Stimulated activated CD4-positive, alpha-beta T cell treated with anti-CD3 and anti-CD28 coated beads, Interleukin-1b, Interleukin-23, amount 100 ng/mL, for 48 hours (primary cell): Measurements from ENCODE around the gene CXCL14.

Experiments used
- DNase-seq: peaks from one replicate; pipeline ENCODE4 v3.0.0-alpha.2; 2020

Gene CXCL14

GRCh38 chr5:135596157-135596763 is 17.5 kb upstream of the CXCL14 start:
- DNase-seq: no peak

- DNase-seq: no peak
These were observed 15.7 kb upstream of the CXCL14 start for GRCh38 chr5:135594416-135594960.

- no peak for DNase-seq
These were observed 15.1 kb upstream of the CXCL14 start for GRCh38 chr5:135593886-135594285.

DNA sequence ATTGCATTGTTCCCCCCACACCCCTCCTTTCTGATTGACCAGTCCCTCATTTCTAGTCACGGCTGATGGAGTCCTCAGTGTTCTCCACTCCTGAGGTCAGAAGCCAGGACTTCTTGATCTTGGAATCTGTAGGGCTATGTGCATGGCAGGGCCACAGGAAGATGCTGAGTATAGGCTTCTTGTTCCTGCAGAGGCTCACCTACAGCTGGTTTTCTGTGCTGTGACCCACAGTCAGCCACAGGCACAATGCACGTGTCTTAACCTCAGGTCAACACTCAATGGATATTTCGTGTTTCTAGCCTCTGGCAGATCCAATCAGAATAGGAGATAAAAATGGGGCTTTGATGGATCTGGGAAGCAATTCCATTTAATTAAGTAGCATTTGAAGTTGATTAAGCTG is 14.3 kb upstream of the CXCL14 start:
- no peak for DNase-seq

DNA sequence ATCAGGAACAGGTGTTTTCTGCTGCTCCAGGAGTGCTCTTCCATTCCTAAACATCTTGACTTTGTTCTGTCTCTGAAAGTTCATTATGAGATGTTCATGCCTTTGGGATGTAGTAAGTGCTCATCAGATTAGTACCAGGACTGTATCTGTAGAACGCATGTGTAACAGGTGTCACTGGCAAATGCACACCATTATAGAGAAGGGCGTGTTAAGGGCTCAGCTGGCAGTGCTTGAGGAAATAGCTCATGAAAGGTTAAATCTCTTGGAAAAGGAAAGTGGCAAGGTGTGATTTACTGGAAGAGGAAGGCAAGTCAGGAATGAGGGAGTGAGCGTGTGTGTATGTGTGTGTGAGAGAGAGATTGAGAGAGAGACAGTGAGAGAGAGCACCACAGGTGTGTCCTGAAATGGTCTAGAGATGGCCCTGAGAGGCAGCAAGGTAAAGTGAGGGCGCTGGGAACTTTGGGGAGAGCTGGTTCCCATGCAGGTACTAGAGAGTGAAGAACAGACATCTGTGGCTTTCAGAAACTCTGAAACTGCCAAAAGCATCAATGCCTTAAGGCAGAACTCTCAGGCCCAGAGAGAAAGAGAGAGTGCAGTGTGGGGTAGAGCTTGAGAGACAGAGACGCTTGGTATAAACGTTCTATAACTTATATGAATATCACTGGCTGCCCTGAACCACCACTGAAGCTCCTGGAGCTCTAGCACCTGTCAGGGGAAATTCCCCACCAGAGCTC is 13.7 kb upstream of the CXCL14 start:
- no peak for DNase-seq

DNA sequence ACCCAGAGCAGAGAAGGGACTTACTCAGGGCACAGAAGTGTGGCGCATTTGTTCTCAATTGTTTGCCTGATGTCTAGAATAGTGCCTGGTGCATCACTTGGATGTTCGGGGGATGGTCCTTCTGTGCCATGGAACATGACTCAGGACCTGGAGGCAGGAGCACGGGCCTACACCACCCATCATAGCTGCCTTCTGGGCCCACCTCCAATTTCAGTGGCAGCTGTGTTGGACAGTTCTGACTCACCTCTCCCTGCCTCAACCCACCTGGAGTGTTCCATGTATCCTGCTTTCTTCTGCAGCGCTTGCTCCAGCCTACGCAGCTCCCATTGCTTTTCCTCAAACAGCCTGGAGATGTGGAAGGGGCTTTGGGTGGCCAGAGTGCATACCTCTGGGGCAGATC is 12.5 kb upstream of the CXCL14 start:
- no peak for DNase-seq

- no peak for DNase-seq
These were observed 10.4 kb upstream of the CXCL14 start for GRCh38 chr5:135589152-135589551.

GRCh38 chr5:135587721-135588663 is 9.2 kb upstream of the CXCL14 start:
- DNase-seq: no peak

DNA sequence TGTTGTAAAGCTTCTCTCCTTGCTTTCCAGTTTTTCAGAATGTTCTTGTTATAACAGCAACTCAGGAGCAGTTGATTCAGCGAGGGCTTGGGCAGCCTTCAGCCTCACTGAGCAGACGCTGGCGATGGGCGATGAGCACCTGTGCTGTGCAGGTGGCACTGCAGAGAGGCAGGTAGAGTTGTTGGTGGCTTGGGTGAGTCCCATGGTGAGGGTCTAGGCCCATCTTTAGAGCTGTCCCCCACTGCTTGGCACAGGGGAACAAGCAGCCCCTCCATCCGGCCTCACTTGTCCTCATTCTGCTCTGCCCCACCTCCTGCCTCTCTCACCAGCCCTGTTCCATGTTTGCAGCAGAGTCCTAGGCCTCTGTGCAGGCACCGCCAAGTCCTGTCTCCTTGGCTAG is 6.1 kb upstream of the CXCL14 start:
- DNase-seq: no peak

GRCh38 chr5:135584276-135584675 is 5.5 kb upstream of the CXCL14 start:
- no peak for DNase-seq

GRCh38 chr5:135582099-135582781 is 3.4 kb upstream of the CXCL14 start:
- no peak for DNase-seq

- DNase-seq: no peak
These were observed 496 bp downstream of the CXCL14 start for GRCh38 chr5:135578305-135578684.

DNA sequence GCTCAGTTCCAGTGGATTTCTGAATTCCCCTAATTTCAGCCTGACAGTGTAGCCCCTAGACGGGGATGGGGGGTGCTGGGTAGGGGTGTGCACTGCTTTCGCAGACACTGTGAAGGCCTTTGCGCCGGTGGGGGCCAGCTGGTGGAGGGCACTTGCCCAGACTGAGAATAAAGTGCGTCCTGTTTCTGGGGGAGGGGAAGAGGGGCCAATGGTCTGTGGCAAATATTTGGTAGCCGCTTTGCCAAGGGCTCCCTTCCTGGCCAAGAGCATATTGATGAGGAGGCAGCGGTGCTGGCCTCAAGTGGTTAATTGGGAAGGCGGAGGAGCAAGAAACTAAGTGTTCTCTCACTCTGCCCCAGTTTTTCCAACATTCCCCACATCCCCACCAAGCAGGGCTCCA is 1.4 kb downstream of the CXCL14 start:
- no peak for DNase-seq

DNA sequence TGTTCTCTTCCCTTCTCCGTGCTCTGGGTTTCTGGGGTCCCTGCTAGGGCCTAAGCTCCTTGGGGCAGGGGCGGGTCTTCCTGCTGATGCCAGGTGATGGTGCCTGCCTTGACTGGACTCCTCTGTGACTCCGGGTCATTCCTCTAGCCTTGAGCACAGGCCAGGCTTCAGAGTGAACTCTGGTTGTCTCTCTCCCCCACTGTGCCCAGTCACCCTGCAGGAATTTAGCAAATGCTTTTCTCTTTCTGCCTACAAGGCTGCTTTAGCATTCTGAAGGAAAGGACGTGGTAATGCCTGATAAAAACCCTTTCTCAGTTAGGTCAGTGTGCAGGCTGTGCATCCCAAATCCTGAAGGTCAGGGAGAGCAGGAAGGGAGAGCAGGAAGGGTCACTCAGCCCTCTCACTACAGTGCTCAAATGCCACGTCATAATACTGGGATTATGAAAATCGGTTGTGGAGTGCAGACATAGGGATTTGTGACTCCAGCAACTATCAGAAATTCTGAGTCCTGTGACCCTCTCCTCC is 2.7 kb downstream of the CXCL14 start:
- no peak for DNase-seq

DNA sequence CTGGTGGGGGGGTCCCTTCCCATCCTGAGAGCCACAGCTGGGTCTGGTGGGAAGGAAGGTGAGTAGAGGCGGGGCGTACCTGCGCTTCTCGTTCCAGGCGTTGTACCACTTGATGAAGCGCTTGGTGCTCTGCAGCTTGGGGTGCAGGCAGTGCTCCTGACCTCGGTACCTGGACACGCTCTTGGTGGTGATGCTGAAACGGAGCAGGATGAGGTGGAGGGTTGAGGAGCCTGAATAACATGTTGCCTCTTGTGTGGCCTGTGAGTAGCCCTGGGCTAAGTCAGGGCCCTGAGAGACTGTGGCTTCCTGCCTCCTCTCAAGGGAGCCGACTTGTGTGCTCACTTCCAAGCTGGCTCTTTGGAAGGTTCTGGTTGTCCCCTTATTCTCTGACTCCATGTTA is 4.3 kb downstream of the CXCL14 start:
- no peak for DNase-seq

- no peak for DNase-seq
These were observed 6.9 kb downstream of the CXCL14 start for GRCh38 chr5:135571902-135572301.

DNA sequence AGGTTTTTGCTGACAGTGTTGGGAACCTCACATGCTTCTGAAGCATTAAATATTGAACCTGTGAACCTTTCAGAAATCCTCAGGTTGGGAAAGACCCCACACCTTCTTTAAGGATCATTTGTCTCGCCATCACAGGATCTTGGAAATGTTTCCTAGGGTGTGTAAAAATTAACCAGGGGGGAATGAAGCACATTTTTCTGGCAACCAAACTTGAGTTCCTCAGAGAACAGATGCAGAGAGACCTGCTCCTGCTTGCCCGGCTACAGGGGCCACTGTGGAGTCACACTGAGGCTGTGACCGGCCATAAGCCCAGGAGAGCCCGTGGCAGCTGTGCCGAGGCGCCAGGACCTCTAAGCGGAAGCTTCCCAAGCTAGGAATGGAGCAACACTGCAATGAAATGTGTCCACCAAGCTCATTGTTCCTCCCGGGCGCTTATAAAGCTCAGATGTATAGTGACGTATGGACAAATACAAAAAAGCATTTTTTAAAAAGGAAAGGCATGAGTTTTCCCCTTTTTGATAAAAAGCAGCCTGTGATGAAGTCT is 7.7 kb downstream of the CXCL14 start:
- DNase-seq: no peak

DNA sequence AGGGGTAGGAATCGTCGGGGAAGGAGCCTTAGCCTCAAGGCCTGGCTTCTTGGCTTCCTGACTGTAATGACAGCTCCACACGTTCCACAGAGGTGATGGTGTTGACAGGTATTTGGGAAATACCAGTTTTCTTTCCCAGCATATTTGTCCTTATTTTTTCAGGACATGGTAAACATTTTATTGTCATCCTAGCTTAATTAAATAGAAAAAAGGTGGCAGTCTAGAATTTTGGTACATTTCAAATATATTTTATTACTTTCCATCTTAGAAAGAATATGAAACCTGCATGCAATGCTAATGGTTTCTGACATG is 8.4 kb downstream of the CXCL14 start:
- no peak for DNase-seq

GRCh38 chr5:135569755-135570452 is 8.9 kb downstream of the CXCL14 start:
- no peak for DNase-seq

DNA sequence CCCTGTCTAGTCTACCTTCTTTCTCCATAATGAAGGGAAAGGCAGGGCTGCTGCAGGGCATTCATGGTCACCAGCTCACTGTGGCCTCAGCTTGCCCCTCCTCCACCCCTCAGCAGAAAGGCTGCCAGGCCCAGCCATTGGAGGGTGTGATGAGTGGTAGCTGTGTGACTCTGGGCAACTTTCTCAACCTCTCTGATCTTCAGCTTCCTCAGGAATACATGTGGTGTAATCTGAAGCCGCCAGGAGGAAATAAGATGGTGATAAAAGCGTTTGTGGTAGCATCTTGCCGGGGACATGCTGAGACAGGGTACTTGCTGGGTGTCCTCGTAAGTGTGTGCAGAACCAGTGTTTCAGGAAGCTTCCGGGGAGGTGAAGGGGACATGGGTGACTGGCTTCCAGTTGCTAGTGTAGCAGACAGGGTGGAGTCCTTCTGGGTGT is 9.8 kb downstream of the CXCL14 start:
- DNase-seq: no peak

DNA sequence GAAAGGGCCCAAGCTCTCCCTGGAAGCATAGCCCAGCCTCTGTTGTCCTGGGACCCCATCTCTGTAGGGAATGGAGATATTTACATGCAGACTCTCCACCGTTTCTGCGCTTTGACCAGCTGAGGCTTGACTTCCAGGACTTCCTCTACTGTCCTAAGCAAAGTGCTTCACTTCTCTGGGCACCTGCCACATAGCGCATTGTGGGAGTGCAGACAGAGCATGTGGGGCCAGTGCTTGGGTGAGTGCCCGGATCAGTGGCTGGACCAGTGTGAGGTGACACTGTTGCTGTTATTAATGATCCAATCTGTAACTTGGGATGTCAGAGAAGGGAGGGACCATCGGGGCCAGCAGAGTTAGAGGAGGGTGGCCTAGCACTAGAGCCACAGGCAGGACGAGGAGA is 10.5 kb downstream of the CXCL14 start:
- no peak for DNase-seq

GRCh38 chr5:135567661-135568060 is 11.1 kb downstream of the CXCL14 start:
- DNase-seq: no peak
